Body of pancreas (tissue), 4 donors: ENCODE results near the gene KIRREL1. TPM values are rescaled to one million over a fixed set of nuclear protein-coding genes. Genes with fewer than 3 reads are reported as not detected.

Experiments
- ATAC-seq: fragments of 150-250 bp; one replicate; pipeline ENCODE4 v1.9.1; 2016
- DNase-seq, 4 donors: peaks; one replicate each; pipeline ENCODE4 v3.0.0-alpha.2; 2019
- H3K27ac ChIP-seq, 4 donors: fragments of 200-600 bp; sonication (generic); 1 replicate in 3 of 4; 2 replicates in 1 of 4; pipeline versions ENCODE4 v1.5.1 to v1.6.1; 2016 to 2019; ENCODE audit warnings: mild to moderate bottlenecking in 1 of 4, mixed read lengths in 1 of 4, moderate library complexity in 1 of 4
- H3K27me3 ChIP-seq, 2 donors: fragments of 200-600 bp; sonication (generic); one replicate each; pipeline ENCODE4 v1.6.0; 2016; ENCODE audit warnings: mild to moderate bottlenecking in 1 of 2
- H3K36me3 ChIP-seq, 2 donors: fragments of 200-600 bp; sonication (generic); replicated peaks in 1 of 2; 2 replicates each; pipeline ENCODE4 v1.5.1; 2016; ENCODE audit warnings: low read depth in 2 of 2; ENCODE audit not compliant: insufficient read depth in 1 of 2
- H3K4me1 ChIP-seq: fragments of 200-600 bp; sonication (generic); one replicate; pipeline ENCODE4 v1.6.0; 2016
- H3K4me3 ChIP-seq, 2 donors: fragments of 200-600 bp; sonication (generic); 1 replicate in 1 of 2; 2 replicates in 1 of 2; pipeline ENCODE4 v1.5.1; 2016 to 2019
- H3K9me3 ChIP-seq, 3 donors: fragments of 200-600 bp; sonication (generic); 1 replicate in 2 of 3; 2 replicates in 1 of 3; pipeline ENCODE4 v1.5.1; 2016
- CTCF ChIP-seq, 7 experiments: fragments of 450-650 bp in 4 of 7; fragments of 200-600 bp in 3 of 7; sonication (generic) in 3 of 7; IDR thresholded peaks; one replicate each; pipeline ENCODE4 v1.5.1; 2016 to 2019; ENCODE audit warnings: antibody characterized with exemption in 7 of 7
- POLR2A ChIP-seq, 3 donors: fragments of 450-650 bp; IDR thresholded peaks; one replicate each; pipeline ENCODE4 v1.6.1; 2016; ENCODE audit warnings: antibody characterized with exemption in 3 of 3, mild to moderate bottlenecking in 2 of 3
- WGBS, 2 donors: methylation state at CpG; one replicate each; pipeline ENCODE4 v1.1.5; 2017; 5-methylcytosine and 5-hydroxymethylcytosine counted together
- intact Hi-C: fragments of 100-400 bp; cut with DNase I; formaldehyde crosslinking; loops from one replicate; pipeline ENCODE4 v1.15.1; 2023
- total RNA-seq, 2 donors: library from RNA; depleted of rRNA; stranded (reverse); fragments of >200 nt; gene quantifications; one replicate each; pipeline ENCODE4 v1.1.0, GENCODE V29; 2016

Gene KIRREL1
- total RNA-seq, 2 donors from 2014 or later, result 10.9 to 11.4 TPM

- Histone ChIP-seq H3K4me3 (no peak overlapping the region), H3K9me3 (no peaks in the 10 kb centered on the region), H3K36me3 (no peaks in the 10 kb centered on the region), H3K4me1 (no peaks in the 10 kb centered on the region), H3K27ac (no peak overlapping the region), H3K27me3 (no peaks in the 10 kb centered on the region)
- TF ChIP-seq CTCF (IDR thresholded peaks at IDR 0.05) (no peak), POLR2A (IDR thresholded peaks at IDR 0.05) (no peak)
- DNase-seq, result no peak
- intact Hi-C loops, result no loop called here
- ATAC-seq, result no peak
- 46 to 48% methylated on average over 5 of the region's 5 CpGs for WGBS, 2 donors
Measured at GRCh38 chr1:158103861-158104522, 110.5 kb downstream of the KIRREL1 start.

GRCh38 chr1:158104891-158105290, 111.4 kb downstream of the KIRREL1 start:
- H3K4me3 ChIP-seq, result no peak overlapping the region
- H3K4me1 ChIP-seq, result no peaks in the 10 kb centered on the region
- TF ChIP-seq POLR2A (IDR thresholded peaks at IDR 0.05) (no peak), CTCF (IDR thresholded peaks at IDR 0.05) (no peak)
- no peaks in the 10 kb centered on the region for H3K9me3 ChIP-seq
- H3K27ac ChIP-seq, result no peak overlapping the region
- 23% methylated on average over 2 of the region's 2 CpGs for WGBS, 2 donors
- intact Hi-C loops, result no loop called here
- no peaks in the 10 kb centered on the region for H3K36me3 ChIP-seq
- ATAC-seq, result no peak
- H3K27me3 ChIP-seq, result no peaks in the 10 kb centered on the region
- DNase-seq, result no peak

GRCh38 chr1:158105352-158106095, 112.1 kb downstream of the KIRREL1 start:
- Histone ChIP-seq H3K4me1 (no peaks in the 10 kb centered on the region), H3K27ac (no peak overlapping the region), H3K4me3 (no peak overlapping the region), H3K36me3 (no peaks in the 10 kb centered on the region), H3K27me3 (no peaks in the 10 kb centered on the region), H3K9me3 (no peaks in the 10 kb centered on the region)
- intact Hi-C loops, result no loop called here
- ATAC-seq (no peak), DNase-seq (no peak)
- 64 to 65% methylated on average over 9 of the region's 9 CpGs for WGBS, 2 donors
- TF ChIP-seq CTCF (IDR thresholded peaks at IDR 0.05) (no peak), POLR2A (IDR thresholded peaks at IDR 0.05) (no peak)

- intact Hi-C loops, result no loop called here
- Histone ChIP-seq H3K27me3 (no peaks in the 10 kb centered on the region), H3K27ac (no peak overlapping the region), H3K4me1 (no peaks in the 10 kb centered on the region), H3K9me3 (no peaks in the 10 kb centered on the region), H3K4me3 (no peak overlapping the region), H3K36me3 (no peaks in the 10 kb centered on the region)
- WGBS, 2 donors, result 44 to 62% methylated on average over 2 of the region's 2 CpGs
- DNase-seq, result no peak
- no peak for TF ChIP-seq CTCF (IDR thresholded peaks at IDR 0.05)
- TF ChIP-seq POLR2A (IDR thresholded peaks at IDR 0.05), result no peak
- no peak for ATAC-seq
Measured at GRCh38 chr1:158107916-158108315, 114.5 kb downstream of the KIRREL1 start.
